ENCODE data around the gene ZSCAN22. TPM values are rescaled to one million over a fixed set of nuclear protein-coding genes. Genes with fewer than 3 reads are reported as not detected.

The ZSCAN22 gene
- total RNA-seq, 1 experiment from 2014 or later, result 4.6 TPM

GRCh38 chr19:58356766-58357480 lies 30.1 kb downstream of the ZSCAN22 start:
- Histone ChIP-seq H4K20me1 (ENCODE audit: insufficient read depth) (no peaks in the 10 kb centered on the region), H3K4me3 (replicated peaks in 1 of 2; ENCODE audit: low read depth in 1 of 2, low read length in 2 of 2) (no peak overlapping the region), H3K9me3 (ENCODE audit: control insufficient read depth in 1 of 2, insufficient read depth in 1 of 2, low read depth in 1 of 2, low read length in 2 of 2) (no peaks in the 10 kb centered on the region), H3K4me1 (ENCODE audit: control insufficient read depth in 1 of 2, insufficient read depth in 2 of 2, low read length in 2 of 2) (peaks cover 6 to 10% of the 10 kb centered on the region in 2 experiments; a peak in 3 of 4 replicates), H3K79me2 (ENCODE audit: insufficient read depth, low read length) (0 out of 2 replicates have a peak, but pooled peaks cover 3% of the 10 kb centered on the region), H3K27ac (ENCODE audit: low read depth, low read length) (no peak overlapping the region), H3K36me3 (ENCODE audit: control insufficient read depth in 1 of 2, insufficient read depth in 2 of 2, low read length in 2 of 2) (no peaks in the 10 kb centered on the region), H3K27me3 (ENCODE audit: insufficient read depth, low read length) (no peaks in the 10 kb centered on the region), H3K9ac (ENCODE audit: low read length) (no peak overlapping the region), H2AFZ (ENCODE audit: low read depth, low read length, poor library complexity, severe bottlenecking) (no peak overlapping the region), H3K4me2 (ENCODE audit: low read length) (no peak overlapping the region), H3K9me2 (ENCODE audit: insufficient read depth) (no peaks in the 10 kb centered on the region)
- RAD21 ChIA-PET (ENCODE audit: low non-redundant PET in 1 of 2, low total read pairs in 2 of 2, uncharacterized antibody in 2 of 2, unreplicated experiment in 2 of 2), result no interaction called here
- intact Hi-C loops (cut with micrococcal nuclease), result no loop called here
- POLR2A ChIA-PET, result no interaction called here
- TF ChIP-seq SP1 (IDR thresholded peaks at IDR 0.05; ENCODE audit: low read depth), result no peak
- no peak for TF ChIP-seq EZH2phosphoT487 (IDR thresholded peaks at IDR 0.05; ENCODE audit: borderline replicate concordance)
- TF ChIP-seq POLR2AphosphoS5 (IDR thresholded peaks at IDR 0.05; ENCODE audit: low read depth, low read length), result no peak
- TF ChIP-seq CBX3 (IDR thresholded peaks at IDR 0.05; ENCODE audit: low read depth), result no peak
- no peak for TF ChIP-seq ZBTB33 (IDR thresholded peaks at IDR 0.05; ENCODE audit: extremely low read depth, insufficient replicate concordance, low read length)
- TF ChIP-seq ZNF274 (IDR thresholded peaks at IDR 0.05; ENCODE audit: low read depth, low read length), result no peak
- no peak for TF ChIP-seq ELF1 (IDR thresholded peaks at IDR 0.05; ENCODE audit: borderline replicate concordance, low read depth)
- no peak for TF ChIP-seq ATF3 (IDR thresholded peaks at IDR 0.05)
- TF ChIP-seq SIN3A (IDR thresholded peaks at IDR 0.05; ENCODE audit: low read depth), result no peak
- no peak for TF ChIP-seq SRF (IDR thresholded peaks at IDR 0.05; ENCODE audit: low read depth)
- ATAC-seq, result no peak
- CTCF ChIA-PET, result no interaction called here
- BruUV-seq (replicated peaks), result no TSS peak
- DNase-seq (ENCODE audit: low read depth, low spot score), result no peak
